ENCODE measurements around the gene MYL7.

- TF ChIP-seq CTCF (conservative IDR thresholded peaks at IDR 0.05 in 1 of 2, IDR thresholded peaks at IDR 0.05 in 1 of 2; ENCODE audit: extremely low read depth in 1 of 2, insufficient read depth in 1 of 2, low read depth in 1 of 2, low read length in 2 of 2) (no peak), EZH2 (IDR thresholded peaks at IDR 0.05; ENCODE audit: borderline replicate concordance, low read length) (no peak)
Observed at GRCh38 chr7:44152971-44153947, 12.1 kb upstream of the MYL7 start.

All from mammary epithelial cell (primary cell).